ENCODE results near the gene PCDH1. TPM values are rescaled to one million over a fixed set of nuclear protein-coding genes. Genes with fewer than 3 reads are reported as not detected.

The PCDH1 gene
- total and polyA plus RNA-seq, 2 donors (not counting 3 experiments of a cell fraction or from before 2014, with no cell fraction given), result 113 to 136 TPM

- CTCF ChIA-PET, result interaction anchor here (1.3 to 3.1 kb wide), 6 partner anchors 9 to 166 kb away, joined by 3 to 15 read pairs (median 4); partner anchors contain the start of gene PCDH1
- no peak for FAIRE-seq
These were observed 20.0 kb downstream of the PCDH1 start for GRCh38 chr5:141858079-141858765.

More at GRCh38 chr5:141858079-141858765, 20.0 kb downstream of the PCDH1 start:
- Histone ChIP-seq H3K79me2 (ENCODE audit: control insufficient read depth, insufficient read depth, low read length) (peaks cover 5% of the 10 kb centered on the region), H3K4me1 (ENCODE audit: control insufficient read depth, extremely low read depth, insufficient read depth, low read length) (no peaks in the 10 kb centered on the region), H3K9ac (replicated peaks; ENCODE audit: extremely low read depth, insufficient read depth, low read length) (no peak overlapping the region), H3K27me3 (ENCODE audit: control insufficient read depth in 2 of 2, insufficient read depth in 2 of 2, low read length in 2 of 2) (no peaks in the 10 kb centered on the region), H3K9me3 (replicated peaks; ENCODE audit: control insufficient read depth, insufficient read depth, low read length) (no peaks in the 10 kb centered on the region), H3K27ac (ENCODE audit: insufficient read depth, low read depth, low read length) (no peak overlapping the region), H4K20me1 (replicated peaks; ENCODE audit: control insufficient read depth, extremely low read depth, insufficient read depth, low read length) (no peaks in the 10 kb centered on the region), H3K9me1 (replicated peaks; ENCODE audit: control insufficient read depth, extremely low read depth, insufficient read depth, low read length) (no peaks in the 10 kb centered on the region), H3K36me3 (ENCODE audit: control insufficient read depth in 2 of 2, extremely low read depth in 1 of 2, insufficient read depth in 2 of 2, low read length in 2 of 2) (peaks cover 10 to 37% of the 10 kb centered on the region in 2 experiments), H3K4me2 (ENCODE audit: insufficient read depth, low read length) (no peak overlapping the region), H3K4me3 (replicated peaks in 1 of 3; ENCODE audit: insufficient read depth in 1 of 3, low read depth in 1 of 3, low read length in 3 of 3) (no peak overlapping the region), H2AFZ (ENCODE audit: low read depth, low read length) (no peak overlapping the region)
- TF ChIP-seq EZH2 (IDR thresholded peaks at IDR 0.05; ENCODE audit: borderline replicate concordance, low read depth, low read length, severe bottlenecking) (no peak), POLR2AphosphoS5 (IDR thresholded peaks at IDR 0.05; ENCODE audit: insufficient read depth, low read depth, low read length) (no peak), JUN (IDR thresholded peaks at IDR 0.05; ENCODE audit: borderline replicate concordance, insufficient read depth, insufficient read length, low read depth) (no peak), FOS (IDR thresholded peaks at IDR 0.05; ENCODE audit: borderline replicate concordance, insufficient read depth, low read length) (no peak), POLR2A (IDR thresholded peaks at IDR 0.05; ENCODE audit: low read depth, low read length) (no peak), MAX (IDR thresholded peaks at IDR 0.05; ENCODE audit: insufficient read depth, insufficient read length) (no peak), GATA2 (IDR thresholded peaks at IDR 0.05; ENCODE audit: insufficient read depth, insufficient read length, low read depth, low read length) (no peak), CTCF (IDR thresholded peaks at IDR 0.05; ENCODE audit: extremely low read depth in 1 of 2, insufficient read depth in 1 of 2, low read depth in 1 of 2, low read length in 2 of 2) (no peak), MYC (IDR thresholded peaks at IDR 0.05; ENCODE audit: low read depth, low read length) (no peak)
- DNase-seq (ENCODE audit: low read depth, low spot score), result no peak
- no TSS peak for BruUV-seq (replicated peaks)
- dilution Hi-C loops (cut with MboI; ENCODE audit: extremely low pct_ligation_motif_present, low sequenced_read_pairs), result no loop called here
- POLR2A ChIA-PET, result no interaction called here
- intact Hi-C loops (cut with micrococcal nuclease), result no loop called here
